GM19372 (cell line): ENCODE measurements around the gene NFIL3.
"Not testable (repeated sequence)": the region's sequence is repeated elsewhere in the genome, so short reads cannot be mapped to it uniquely, and the experiment has no call there.

Source experiments
- ATAC-seq: cut with Tn5 transposase; IDR thresholded peaks from one replicate; pipeline ENCODE4 v1.9.1; 2021; ENCODE audit warnings: mild to moderate bottlenecking, low read depth, moderate library complexity; ENCODE audit not compliant: unreplicated experiment

The NFIL3 gene

GRCh38 chr9:91423785-91424402 lies at the start of gene NFIL3:
NFIL3 (minus strand) TSS chr9:91423832; CDS start chr9:91410734, 13,098 bp downstream.
- ATAC-seq: peak; percentile 84

GRCh38 chr9:91471524-91471923 lies 47.9 kb upstream of the NFIL3 start:
- not testable (repeated sequence) for ATAC-seq

- no peak for ATAC-seq
These were observed 41.8 kb upstream of the NFIL3 start for GRCh38 chr9:91465420-91465819.

GRCh38 chr9:91458906-91459305 lies 35.3 kb upstream of the NFIL3 start:
- ATAC-seq: no peak

GRCh38 chr9:91452844-91453243 lies 29.2 kb upstream of the NFIL3 start:
- ATAC-seq: no peak

- no peak for ATAC-seq
These were observed 28.0 kb upstream of the NFIL3 start for GRCh38 chr9:91451431-91452270.

- no peak for ATAC-seq
These were observed 21.5 kb upstream of the NFIL3 start for GRCh38 chr9:91445135-91445534.

GRCh38 chr9:91443994-91444392 lies 20.4 kb upstream of the NFIL3 start:
- no peak for ATAC-seq

GRCh38 chr9:91443321-91443993 lies 19.8 kb upstream of the NFIL3 start:
- ATAC-seq: no peak

- ATAC-seq: no peak
These were observed 13.2 kb upstream of the NFIL3 start for GRCh38 chr9:91436841-91437240.

GRCh38 chr9:91433180-91433579 lies 9.5 kb upstream of the NFIL3 start:
- no peak for ATAC-seq

- no peak for ATAC-seq
These were observed 7.9 kb upstream of the NFIL3 start for GRCh38 chr9:91431485-91431884.

- no peak for ATAC-seq
These were observed 5.9 kb upstream of the NFIL3 start for GRCh38 chr9:91429501-91429900.

- ATAC-seq: no peak
These were observed 5.3 kb upstream of the NFIL3 start for GRCh38 chr9:91428927-91429351.

- no peak for ATAC-seq
These were observed 4.8 kb upstream of the NFIL3 start for GRCh38 chr9:91428436-91428835.

GRCh38 chr9:91427873-91428272 lies 4.2 kb upstream of the NFIL3 start:
- no peak for ATAC-seq

GRCh38 chr9:91426123-91426745 lies 2.6 kb upstream of the NFIL3 start:
- no peak for ATAC-seq

GRCh38 chr9:91425271-91425670 lies 1.6 kb upstream of the NFIL3 start:
- ATAC-seq: no peak

- ATAC-seq: peak; percentile 2
These were observed 958 bp upstream of the NFIL3 start for GRCh38 chr9:91424403-91425176.
